HL-60 (cell line): Measurements from ENCODE around the gene SIPA1.

Source experiments
- CTCF ChIP-seq: IDR thresholded peaks from one replicate; pipeline ENCODE4 v1.5.1; 2011; ENCODE audit warnings: low read length, control low read depth, inconsistent platforms; ENCODE audit not compliant: insufficient read depth
- REST ChIP-seq: IDR thresholded peaks from 2 replicates; pipeline ENCODE4 v1.6.1; 2012; ENCODE audit warnings: low read depth; ENCODE audit not compliant: insufficient replicate concordance

GRCh38 chr11:65662799-65663638, 25.1 kb downstream of the SIPA1 start, which contains the start of gene RELA:
- no peak for TF ChIP-seq CTCF
- TF ChIP-seq REST, result no peak
